GM10266 (cell line): ENCODE data around the gene CEP112.

Source experiments
- DNase-seq: peaks from one replicate; pipeline ENCODE4 v3.0.0; 2012; ENCODE audit errors: extremely low spot score
- CTCF ChIP-seq: IDR thresholded peaks from 2 replicates; pipeline ENCODE4 v1.5.1; 2012; ENCODE audit warnings: mild to moderate bottlenecking, low read depth; ENCODE audit not compliant: control insufficient read depth, insufficient read depth; ENCODE audit errors: missing control alignments

The CEP112 gene

GRCh38 chr17:65916425-65916824 lies 275.5 kb downstream of the CEP112 start:
- no peak for TF ChIP-seq CTCF
- no peak for DNase-seq

GRCh38 chr17:65914784-65915342 lies 277.1 kb downstream of the CEP112 start:
- peak; percentile 53 for DNase-seq

GRCh38 chr17:65913326-65913850 lies 278.5 kb downstream of the CEP112 start:
- DNase-seq, result no peak
- TF ChIP-seq CTCF, result no peak

More at GRCh38 chr17:65914784-65915342, 277.1 kb downstream of the CEP112 start:
- TF ChIP-seq CTCF, result no peak

- no peak for TF ChIP-seq CTCF
- no peak for DNase-seq
These were observed 281.1 kb downstream of the CEP112 start for GRCh38 chr17:65910836-65911235.

GRCh38 chr17:65902831-65903522 lies 289.0 kb downstream of the CEP112 start:
- no peak for DNase-seq
- TF ChIP-seq CTCF, result no peak

- no peak for TF ChIP-seq CTCF
- DNase-seq, result no peak
These were observed 289.8 kb downstream of the CEP112 start for GRCh38 chr17:65902155-65902554.

GRCh38 chr17:65901394-65901793 lies 290.5 kb downstream of the CEP112 start:
- DNase-seq, result no peak
- no peak for TF ChIP-seq CTCF
